Activated CD8-positive, alpha-beta T cell treated with anti-CD3 and anti-CD28 coated beads, Interleukin-2, amount 10 ng/mL, durations not matched to agents 7 days and 5 days (primary cell): ENCODE data around the gene AURKAIP1. TPM values are rescaled to one million over a fixed set of nuclear protein-coding genes. Genes with fewer than 3 reads are reported as not detected.

ENCODE experiments used
- ATAC-seq: fragments of 150-1000 bp; cut with Tn5 transposase; one replicate; pipeline ENCODE4 v1.10.0; 2021; ENCODE audit warnings: moderate library complexity
- CTCF ChIA-PET: fragments of 350-600 bp; sonication (Branson Sonifier 250); formaldehyde crosslinking; loops from one replicate; lab custom pipeline; 2021; ENCODE audit warnings: antibody characterized with exemption; lab: Charles Lee
- POLR2A ChIA-PET: fragments of 350-600 bp; sonication (Branson Sonifier 250); formaldehyde crosslinking; loops from one replicate; lab custom pipeline; 2021; ENCODE audit warnings: antibody characterized with exemption; lab: Charles Lee
- DNase-seq: peaks from one replicate; pipeline ENCODE4 v3.0.0-alpha.2; 2020
- H3K27ac Mint-ChIP-seq: one replicate; pipeline ENCODE4 v1.8.0; 2021; ENCODE audit warnings: mild to moderate bottlenecking, mixed read lengths
- H3K27me3 Mint-ChIP-seq: one replicate; pipeline ENCODE4 v1.8.0; 2021; ENCODE audit warnings: low read depth, mixed read lengths
- H3K36me3 Mint-ChIP-seq: one replicate; pipeline ENCODE4 v1.8.0; 2021; ENCODE audit warnings: low read depth, mixed read lengths
- H3K4me1 Mint-ChIP-seq: one replicate; pipeline ENCODE4 v1.8.0; 2021; ENCODE audit warnings: low read depth, mixed read lengths
- H3K4me3 Mint-ChIP-seq: one replicate; pipeline ENCODE4 v1.8.0; 2021; ENCODE audit warnings: mild to moderate bottlenecking, mixed read lengths
- H3K9me3 Mint-ChIP-seq: one replicate; pipeline ENCODE4 v1.8.0; 2022; ENCODE audit warnings: mixed read lengths; ENCODE audit not compliant: insufficient read depth
- microRNA-seq: library from miRNA; unstranded; fragments of <30 nt; microRNA quantifications from one replicate; pipeline ENCODE4 v1.2.0, GENCODE V29; 2022
- total RNA-seq, 2 experiments: library from RNA; stranded (reverse); gene quantifications; one replicate each; pipeline ENCODE4 v1.2.3, GENCODE V29; 2021

The AURKAIP1 gene
- total RNA-seq, 2 experiments from 2014 or later, result 120 to 123 TPM

GRCh38 chr1:1326075-1326605, 48.9 kb downstream of the AURKAIP1 start:
- Mint-ChIP-seq H3K36me3 (peaks cover 11% of the 10 kb centered on the region), H3K4me1 (peaks cover 38% of the 10 kb centered on the region), H3K27ac (peak overlapping the region; percentile 80), H3K27me3 (no peaks in the 10 kb centered on the region), H3K4me3 (peak overlapping the region; percentile 76), H3K9me3 (no peaks in the 10 kb centered on the region)
- CTCF ChIA-PET, result no interaction called here
- POLR2A ChIA-PET, result interaction anchor here (0.5 kb wide), 2 partner anchors 48 to 108 kb away, joined by 3 read pairs; no protein-coding TSS in a partner anchor
- DNase-seq, result no peak
- ATAC-seq, result no peak

DNA sequence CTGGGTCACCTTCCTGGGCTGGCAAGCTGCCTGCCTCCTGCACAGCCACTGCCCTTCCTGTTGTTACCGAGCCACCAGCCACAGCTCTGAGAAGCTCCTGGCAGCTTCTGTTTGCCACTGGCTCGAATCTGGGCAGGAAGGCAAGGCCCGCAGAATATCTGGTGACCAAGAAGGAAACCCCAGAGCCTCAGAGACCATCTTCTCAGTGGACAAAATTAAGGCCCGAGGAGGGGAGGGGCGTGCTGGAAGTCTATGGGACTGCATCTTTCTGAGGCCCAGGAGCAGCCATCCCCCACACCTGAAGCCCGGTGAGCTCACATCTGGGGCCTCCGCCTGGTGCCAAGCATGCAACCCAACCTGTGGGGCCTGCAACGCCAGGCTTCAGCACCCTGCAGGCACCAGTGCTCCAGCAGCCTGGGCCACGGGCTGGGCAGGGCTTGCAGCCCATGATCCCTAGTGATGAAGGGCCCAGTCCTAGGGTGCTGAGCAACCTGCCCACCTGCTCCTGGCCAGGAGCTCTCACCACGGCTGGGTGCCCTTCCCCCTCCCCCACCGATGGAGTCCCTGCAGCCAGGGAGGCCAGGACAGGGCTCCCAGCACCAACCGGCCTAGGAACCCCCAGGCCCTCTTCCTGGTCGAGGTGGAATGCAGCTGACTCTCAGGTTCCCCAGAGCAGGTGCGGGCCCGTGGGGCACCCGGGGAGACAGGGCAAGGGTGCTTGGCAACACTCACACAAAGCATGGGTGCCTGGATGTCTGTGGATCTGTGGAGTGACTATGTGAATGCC, 49.5 kb downstream of the AURKAIP1 start:
- Mint-ChIP-seq H3K27ac (peak overlapping the region; percentile 80), H3K4me1 (peaks cover 38% of the 10 kb centered on the region), H3K36me3 (peaks cover 11% of the 10 kb centered on the region), H3K27me3 (no peaks in the 10 kb centered on the region), H3K4me3 (peak overlapping the region; percentile 76), H3K9me3 (no peaks in the 10 kb centered on the region)
- ChIA-PET CTCF (no interaction called here), POLR2A (interaction anchor here (0.5 to 0.6 kb wide), 2 partner anchors 47 to 379 kb away, joined by 3 read pairs; no protein-coding TSS in a partner anchor)
- DNase-seq, result no peak
- no peak for ATAC-seq

DNA sequence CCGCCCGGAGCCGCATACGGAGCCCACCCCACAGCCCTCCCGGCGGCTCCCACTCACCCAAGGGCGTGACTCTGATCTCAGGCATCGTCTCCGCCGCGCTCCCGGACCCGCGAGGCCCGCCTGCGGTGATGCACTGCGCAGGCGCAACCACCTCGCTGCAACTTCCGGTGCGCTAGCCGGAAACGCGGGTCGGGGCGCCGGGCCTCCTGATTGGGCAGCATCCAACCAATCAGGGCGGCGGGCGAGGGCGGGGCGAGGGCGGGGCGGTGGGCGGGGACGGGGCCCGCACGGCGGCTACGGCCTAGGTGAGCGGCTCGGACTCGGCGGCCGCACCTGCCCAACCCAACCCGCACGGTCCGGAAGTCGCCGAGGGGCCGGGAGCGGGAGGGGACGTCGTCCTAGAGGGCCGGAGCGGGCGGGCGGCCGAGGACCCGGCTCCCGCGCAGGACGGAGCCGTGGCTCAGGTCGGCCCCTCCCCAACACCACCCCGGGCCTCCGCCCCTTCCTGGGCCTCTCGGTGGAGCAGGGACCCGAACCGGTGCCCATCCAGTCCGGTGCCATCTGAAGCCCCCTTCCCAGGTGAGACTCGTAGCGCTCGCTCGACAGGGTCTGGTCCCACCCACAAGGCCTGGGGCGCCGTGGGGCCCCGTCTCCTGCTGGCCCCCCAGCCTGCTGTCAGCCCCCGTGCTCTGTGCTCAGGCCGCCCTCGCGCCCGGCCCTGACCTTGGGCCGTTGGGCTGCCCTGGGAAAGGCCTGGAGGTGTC, 50.3 kb downstream of the AURKAIP1 start, which contains the start of the genes CPTP and INTS11:
Gene CPTP (plus strand): TSS at position 279 of the 764 bp plus-strand sequence. CDS start 2,109 bp downstream, outside the sequence.
Gene INTS11 (minus strand): TSS at position 137 of the 764 bp plus-strand sequence. CDS start 52 bp downstream, at position 85.
- ATAC-seq (peak; percentile 88), DNase-seq (peak; percentile 97)
- Mint-ChIP-seq H3K27me3 (no peaks in the 10 kb centered on the region), H3K4me3 (peak within 1 kb of the TSS; percentile 87), H3K4me1 (peaks cover 38% of the 10 kb centered on the region), H3K36me3 (peaks cover 8% of the 10 kb centered on the region), H3K9me3 (no peaks in the 10 kb centered on the region), H3K27ac (peak within 1 kb of the TSS; percentile 93)
- POLR2A ChIA-PET, result interaction anchor here (0.6 kb wide), 1 partner anchor 378 kb away, joined by 3 read pairs; no protein-coding TSS in a partner anchor
- CTCF ChIA-PET, result no interaction called here

GRCh38 chr1:1324084-1324523, 50.9 kb downstream of the AURKAIP1 start:
- Mint-ChIP-seq H3K4me1 (peaks cover 38% of the 10 kb centered on the region), H3K27me3 (no peaks in the 10 kb centered on the region), H3K9me3 (no peaks in the 10 kb centered on the region), H3K27ac (peak overlapping the region; percentile 68), H3K4me3 (peak overlapping the region; percentile 87), H3K36me3 (peaks cover 13% of the 10 kb centered on the region)
- ChIA-PET CTCF (no interaction called here), POLR2A (no interaction called here)
- ATAC-seq, result peak; percentile 57
- no peak for DNase-seq

Small RNA genes lying within 50 kb of the gene (microRNA-seq; reads per million reads assigned to microRNA genes)
- gene MIR6808, result not detected

Other genes starting within 250 kb of the AURKAIP1 start
- under 1 TPM; 0.63 to 0.90 TPM for gene TTLL10, start 201.3 kb downstream of the AURKAIP1 start, total RNA-seq
- 10 to 100 TPM; 17.5 to 18.8 TPM for gene TNFRSF18, start 168.6 kb downstream of the AURKAIP1 start, total RNA-seq
- 1 to 10 TPM; 1.6 to 2.9 TPM for gene TNFRSF4, start 161.1 kb downstream of the AURKAIP1 start, total RNA-seq
- gene SDF4, start 143.2 kb downstream of the AURKAIP1 start, total RNA-seq, result 10 to 100 TPM; 96.9 to 99.3 TPM
- gene B3GALT6, start 143.0 kb downstream of the AURKAIP1 start, total RNA-seq, result 10 to 100 TPM; 21.2 to 22.4 TPM
- gene C1QTNF12, start 128.5 kb downstream of the AURKAIP1 start, total RNA-seq, result 1 to 10 TPM; 1.8 to 2.2 TPM
- gene UBE2J2, start 101.4 kb downstream of the AURKAIP1 start, total RNA-seq, result 10 to 100 TPM; 62.3 to 67.5 TPM
- gene SCNN1D, start 94.8 kb downstream of the AURKAIP1 start, total RNA-seq, result 1 to 10 TPM; 3.4 to 3.6 TPM
- gene ACAP3, start 67.3 kb downstream of the AURKAIP1 start, total RNA-seq, result 10 to 100 TPM; 65.2 to 87.3 TPM
- gene PUSL1, start 66.6 kb downstream of the AURKAIP1 start, total RNA-seq, result 10 to 100 TPM; 24.0 to 26.2 TPM
- gene INTS11, start 50.5 kb downstream of the AURKAIP1 start, total RNA-seq, result 100 to 1,000 TPM; 120 to 134 TPM
- 10 to 100 TPM; 18.5 to 21.4 TPM for gene CPTP, start 50.4 kb downstream of the AURKAIP1 start, total RNA-seq
- gene TAS1R3, start 43.9 kb downstream of the AURKAIP1 start, total RNA-seq, result 1 to 10 TPM in 1 of 2 experiments, under 1 TPM in 1; 0.78 to 1.2 TPM
- gene DVL1, start 25.8 kb downstream of the AURKAIP1 start, total RNA-seq, result 10 to 100 TPM; 29.1 to 30.7 TPM
- not detected for gene MXRA8, start 16.7 kb downstream of the AURKAIP1 start, total RNA-seq
- 100 to 1,000 TPM in 1 of 2 experiments, 10 to 100 TPM in 1; 98.3 to 110 TPM for gene CCNL2, start 24.1 kb upstream of the AURKAIP1 start, total RNA-seq
- gene MRPL20, start 32.1 kb upstream of the AURKAIP1 start, total RNA-seq, result 100 to 1,000 TPM; 111 to 117 TPM
- gene ANKRD65, start 46.1 kb upstream of the AURKAIP1 start, total RNA-seq, result not detected
- under 1 TPM; 0.21 to 0.29 TPM for gene VWA1, start 60.5 kb upstream of the AURKAIP1 start, total RNA-seq
- gene ATAD3C, start 74.5 kb upstream of the AURKAIP1 start, total RNA-seq, result 1 to 10 TPM; 1.0 to 1.4 TPM
- gene ATAD3B, start 96.6 kb upstream of the AURKAIP1 start, total RNA-seq, result 10 to 100 TPM; 41.5 to 49.6 TPM
- gene ATAD3A, start 137.0 kb upstream of the AURKAIP1 start, total RNA-seq, result 10 to 100 TPM; 51.6 to 57.4 TPM
- 1 to 10 TPM; 1.0 to 1.1 TPM for gene TMEM240, start 165.4 kb upstream of the AURKAIP1 start, total RNA-seq
- 100 to 1,000 TPM; 123 to 129 TPM for gene SSU72, start 199.7 kb upstream of the AURKAIP1 start, total RNA-seq
- gene FNDC10, start 224.9 kb upstream of the AURKAIP1 start, total RNA-seq, result 1 to 10 TPM; 7.5 to 9.3 TPM
- gene MIB2, start 240.3 kb upstream of the AURKAIP1 start, total RNA-seq, result 10 to 100 TPM; 49.3 to 50.7 TPM